Stimulated activated CD8-positive, alpha-beta memory T cell treated with anti-CD3 and anti-CD28 coated beads, Interleukin-7, amount 100 ng/mL, for 1 hour (primary cell): Measurements from ENCODE around the gene ZNF436.
A peak's percentile ranks its signal among the peaks of the same experiment; 100 is the strongest.

Experiments
- DNase-seq, 2 donors: peaks; one replicate each; pipeline ENCODE4 v3.0.0-alpha.2; 2020; ENCODE audit warnings: low read depth in 2 of 2

The ZNF436 gene

GRCh38 chr1:23366598-23366997, 3.0 kb downstream of the ZNF436 start:
- DNase-seq = no peak

GRCh38 chr1:23366146-23366545, 3.5 kb downstream of the ZNF436 start:
- DNase-seq = no peak

- no peak for DNase-seq
Observed at GRCh38 chr1:23362218-23362713, 7.4 kb downstream of the ZNF436 start.

GRCh38 chr1:23358310-23358875, 11.2 kb downstream of the ZNF436 start:
- DNase-seq = no peak

GRCh38 chr1:23357138-23357908, 12.3 kb downstream of the ZNF436 start:
- no peak for DNase-seq

GRCh38 chr1:23356471-23357137, 13.0 kb downstream of the ZNF436 start:
- no peak for DNase-seq

- no peak for DNase-seq
Observed at GRCh38 chr1:23354245-23354644, 15.4 kb downstream of the ZNF436 start.

DNA sequence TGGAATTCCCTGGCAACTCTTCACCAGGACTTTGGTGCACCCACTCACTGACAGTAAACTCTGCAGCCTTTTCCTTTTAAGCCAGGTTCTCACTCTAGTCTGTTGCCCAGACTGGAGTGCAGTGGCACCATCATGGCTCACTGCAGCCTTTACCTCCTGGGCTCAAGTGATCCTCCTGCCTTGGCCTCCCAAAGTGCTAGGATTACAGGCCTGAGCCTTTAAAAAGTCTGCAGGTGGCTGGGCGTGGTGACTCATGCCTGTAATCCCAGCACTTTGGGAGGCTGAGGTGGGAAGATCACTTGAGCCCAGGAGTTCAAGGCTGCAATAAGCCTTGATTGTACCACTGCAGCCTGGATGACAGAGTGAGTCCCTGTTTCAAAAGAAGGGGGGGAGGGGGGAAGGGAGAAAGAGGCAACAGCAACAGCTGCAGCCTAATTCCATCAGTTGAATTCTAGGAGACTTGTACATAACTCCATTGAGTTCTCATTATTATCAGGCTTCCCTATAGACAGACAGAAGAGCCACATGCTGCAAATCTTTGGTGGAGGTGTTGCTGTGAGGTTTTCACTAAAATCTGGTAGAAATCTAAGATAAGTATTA, 17.4 kb downstream of the ZNF436 start:
- no peak for DNase-seq

DNA sequence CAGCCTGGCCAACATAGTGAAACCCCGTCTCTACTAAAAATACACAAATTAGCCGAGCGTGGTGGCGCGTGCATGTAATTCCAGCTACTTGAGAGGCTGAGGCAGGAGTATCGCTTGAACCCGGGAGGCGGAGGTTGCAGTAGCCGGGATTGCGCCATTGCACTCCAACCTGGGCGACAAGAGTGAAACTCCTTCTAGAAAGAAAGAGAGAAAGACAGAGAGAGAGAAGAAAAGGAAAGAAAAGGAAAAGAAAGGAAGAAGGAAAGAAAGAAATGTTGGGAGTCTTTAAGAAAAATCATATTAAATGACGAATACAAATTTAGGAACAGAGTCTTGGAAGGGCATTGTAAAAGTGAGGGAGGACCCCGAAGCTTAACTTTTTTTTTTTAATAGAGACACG, 23.7 kb downstream of the ZNF436 start:
- no peak for DNase-seq

DNA sequence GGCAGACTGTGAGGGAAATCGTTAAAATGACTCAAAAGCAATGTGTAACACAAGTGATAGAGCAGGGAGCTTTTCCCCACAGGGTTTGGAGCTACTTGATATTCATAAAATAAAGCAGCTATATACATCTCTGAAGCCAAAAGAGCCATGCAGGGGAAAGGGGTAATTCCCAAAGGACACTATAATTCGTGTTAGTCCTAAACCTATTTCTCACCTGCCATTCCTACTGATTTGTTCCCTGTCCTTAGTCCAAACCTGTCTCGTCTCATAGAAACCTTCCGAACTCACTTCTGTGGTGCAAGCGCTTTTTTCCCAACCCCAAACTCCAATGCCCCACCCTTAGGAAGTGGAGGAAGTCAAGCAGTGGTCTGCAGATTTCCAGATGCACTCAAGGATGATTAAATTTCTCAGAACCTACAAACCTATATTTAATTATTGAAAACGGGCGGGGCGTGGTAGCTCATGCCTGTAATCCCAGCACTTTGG, 24.6 kb downstream of the ZNF436 start:
- DNase-seq = no peak

DNA sequence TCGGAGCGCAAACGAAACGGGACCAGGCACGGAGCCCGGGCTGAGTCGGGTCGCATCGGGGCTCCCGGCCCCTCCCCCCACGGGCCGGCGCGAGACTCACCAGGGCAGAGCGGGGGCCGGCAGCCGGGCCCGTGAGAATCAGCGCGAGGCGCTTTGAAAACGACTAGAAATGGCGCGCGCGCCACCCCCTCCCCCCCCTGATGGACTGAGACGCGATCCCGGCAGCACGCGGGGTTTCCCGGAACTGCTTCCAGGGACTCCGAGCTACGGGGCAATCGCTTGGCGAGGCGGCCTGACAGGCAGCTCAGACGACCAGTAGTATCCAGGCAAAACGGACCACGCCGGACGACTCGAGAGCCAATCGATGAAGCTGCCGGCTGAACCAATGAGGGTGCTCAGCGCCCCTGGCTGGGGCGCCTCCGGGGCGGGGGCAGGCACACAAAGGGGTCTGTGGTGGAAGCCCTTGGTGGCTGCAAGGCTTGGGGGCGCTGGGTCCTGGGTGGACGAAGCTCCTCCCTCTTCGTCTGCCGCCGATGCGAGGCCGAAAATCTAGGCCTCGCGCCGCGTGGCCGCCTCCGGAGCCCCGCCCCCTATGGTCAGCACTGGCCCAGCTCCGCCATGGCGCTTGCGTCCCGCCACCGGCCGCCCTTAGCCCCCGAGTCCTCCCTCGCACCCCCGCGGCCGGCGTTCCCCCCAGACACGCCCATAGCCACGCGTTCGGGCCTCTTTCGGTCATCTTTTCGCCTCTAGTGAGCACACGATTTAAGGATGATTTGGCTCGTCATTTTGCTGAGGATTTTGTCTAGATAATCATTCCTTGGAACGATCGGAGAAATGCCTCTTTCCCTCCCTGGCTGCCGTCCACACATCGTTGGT, 25.3 kb downstream of the ZNF436 start, which contains the start of gene HNRNPR:
Gene HNRNPR (minus strand): TSS at position 174 of the 876 bp plus-strand sequence. CDS start 3,276 bp downstream, outside the sequence.
- DNase-seq = peak; percentile 96 to 97

- no peak for DNase-seq
Observed at GRCh38 chr1:23343221-23344110, 26.2 kb downstream of the ZNF436 start.

DNA sequence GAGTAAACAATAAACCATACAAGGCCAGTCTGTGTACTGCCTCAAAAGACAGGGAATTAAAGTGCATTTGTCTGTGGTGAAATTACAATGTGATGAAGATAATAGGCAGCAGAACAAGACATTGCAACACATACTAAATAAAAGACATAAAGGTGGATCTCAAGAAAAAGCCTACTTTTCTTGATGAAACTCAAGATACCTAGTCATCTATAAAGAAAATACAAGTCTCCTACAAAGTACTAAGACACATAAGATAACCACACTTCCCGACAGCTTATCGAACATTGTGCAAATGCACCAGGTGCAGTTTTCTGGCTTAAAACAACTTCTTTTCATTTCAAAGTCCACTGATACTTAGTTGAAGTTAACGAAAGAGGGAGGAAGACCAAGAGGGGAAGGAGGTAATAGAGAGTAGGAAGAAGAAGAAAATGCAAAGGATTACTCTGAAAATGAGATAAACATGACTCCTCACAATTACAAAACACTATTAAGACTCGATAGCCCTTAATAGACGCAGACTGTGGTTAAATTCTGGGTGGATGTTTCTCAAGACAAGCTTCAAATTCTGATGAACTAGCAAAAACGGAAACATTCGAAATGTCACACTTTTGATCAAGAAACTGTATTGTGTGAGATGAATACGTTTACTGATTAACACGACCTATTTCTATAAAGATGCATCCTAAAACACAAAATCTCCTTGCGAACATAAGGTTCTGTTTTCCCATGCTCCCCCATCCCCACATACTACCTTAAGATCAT, 27.5 kb downstream of the ZNF436 start:
- no peak for DNase-seq

DNA sequence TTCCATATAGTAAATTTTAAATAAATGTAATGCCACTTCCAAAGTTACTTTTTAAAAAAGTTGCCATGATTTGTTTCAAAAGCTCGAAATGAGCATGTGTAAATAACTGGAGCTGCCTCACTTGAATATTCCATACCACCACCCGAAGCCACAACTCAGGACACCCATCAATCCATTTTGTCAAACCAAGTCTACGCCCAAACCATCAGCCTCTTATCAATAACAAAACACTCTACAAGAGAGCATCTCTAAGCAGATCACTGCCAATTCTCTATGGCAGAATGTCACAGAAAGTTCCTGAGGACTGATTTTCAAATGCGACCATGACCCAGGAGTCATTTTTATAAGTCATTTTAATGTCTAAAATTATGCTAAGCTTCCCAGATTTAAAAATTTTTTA, 30.0 kb downstream of the ZNF436 start:
- DNase-seq = no peak

DNA sequence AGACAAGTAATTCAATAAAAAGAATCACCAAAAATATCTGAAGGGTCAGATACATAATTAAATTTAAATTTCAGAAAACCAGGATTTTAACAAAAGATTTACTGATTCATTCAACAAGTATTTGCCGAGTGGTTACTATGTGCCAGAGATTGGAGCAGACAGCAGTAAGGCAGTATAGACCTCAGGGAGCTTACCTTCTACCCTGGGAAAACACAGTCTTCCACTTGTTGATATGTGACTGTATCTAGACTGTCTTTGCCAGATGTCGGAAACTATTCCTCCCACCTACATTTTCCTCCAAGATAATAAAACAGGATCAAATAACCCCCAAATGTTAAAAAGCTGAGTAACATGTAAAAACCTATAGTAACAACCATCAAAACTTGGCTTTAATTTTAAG, 31.8 kb downstream of the ZNF436 start:
- DNase-seq = no peak

- no peak for DNase-seq
Observed at GRCh38 chr1:23331713-23332112, 37.9 kb downstream of the ZNF436 start.

GRCh38 chr1:23330846-23331245, 38.8 kb downstream of the ZNF436 start:
- no peak for DNase-seq

GRCh38 chr1:23325393-23325792, 44.2 kb downstream of the ZNF436 start:
- no peak for DNase-seq

DNA sequence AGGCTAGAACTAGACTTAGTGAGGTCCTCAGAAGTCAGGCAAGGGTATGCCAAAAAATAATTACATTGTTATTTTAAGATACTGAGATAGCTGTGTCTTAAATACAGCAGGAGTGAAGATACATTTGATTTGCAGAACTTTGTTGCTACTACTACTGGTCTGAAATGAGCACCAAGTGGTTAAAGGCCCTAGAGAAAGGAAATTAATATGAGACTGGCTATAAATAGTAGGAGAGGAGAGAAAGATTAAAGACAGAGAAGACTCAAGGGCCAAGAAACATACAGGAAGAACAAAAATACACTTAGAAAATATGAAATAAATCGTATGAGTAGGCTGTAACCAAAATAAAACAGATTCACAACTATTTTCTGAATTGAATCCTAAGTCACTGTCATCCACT, 46.9 kb downstream of the ZNF436 start:
- no peak for DNase-seq
